H9 (cell line): ENCODE measurements around the gene ALOX5AP. TPM values are rescaled to one million over a fixed set of nuclear protein-coding genes. Genes with fewer than 3 reads are reported as not detected.

Experiments
- DNase-seq: peaks from one replicate; pipeline ENCODE4 v3.0.0-alpha.2; 2017
- H2AFZ ChIP-seq: one replicate; pipeline ENCODE4 v1.6.1; 2013; ENCODE audit warnings: mild to moderate bottlenecking, low read length, control low read depth, moderate library complexity
- H2AK5ac ChIP-seq: 2 replicates; pipeline ENCODE4 v1.6.1; 2013; ENCODE audit warnings: low read length, control low read depth, mixed read lengths; ENCODE audit not compliant: insufficient read length
- H2BK120ac ChIP-seq: one replicate; pipeline ENCODE4 v1.6.1; 2013; ENCODE audit warnings: low read depth, mild to moderate bottlenecking, low read length, control low read depth, inconsistent platforms; ENCODE audit not compliant: poor library complexity, severe bottlenecking
- H2BK12ac ChIP-seq: 2 replicates; pipeline ENCODE4 v1.6.1; 2013; ENCODE audit warnings: low read length, control low read depth, mixed read lengths, low read depth; ENCODE audit not compliant: insufficient read length
- H2BK15ac ChIP-seq: 2 replicates; pipeline ENCODE4 v1.6.1; 2013; ENCODE audit warnings: low read depth, low read length, control low read depth
- H2BK20ac ChIP-seq: one replicate; pipeline ENCODE4 v1.6.1; 2013; ENCODE audit warnings: low read depth, mild to moderate bottlenecking, low read length, control low read depth, inconsistent platforms; ENCODE audit not compliant: poor library complexity, severe bottlenecking
- H2BK5ac ChIP-seq: 2 replicates; pipeline ENCODE4 v1.6.1; 2013; ENCODE audit warnings: low read length, control low read depth, mixed read lengths; ENCODE audit not compliant: insufficient read length
- H3K14ac ChIP-seq: 2 replicates; pipeline ENCODE4 v1.6.1; 2013; ENCODE audit warnings: low read length, control low read depth; ENCODE audit not compliant: insufficient read depth
- H3K18ac ChIP-seq: 2 replicates; pipeline ENCODE4 v1.6.1; 2013; ENCODE audit warnings: low read depth, mild to moderate bottlenecking, mixed read lengths, low read length, control low read depth; ENCODE audit not compliant: insufficient read length
- H3K23ac ChIP-seq: 2 replicates; pipeline ENCODE4 v1.6.1; 2013; ENCODE audit warnings: low read length, control low read depth, mixed read lengths, low read depth; ENCODE audit not compliant: insufficient read length
- H3K23me2 ChIP-seq: 2 replicates; pipeline ENCODE4 v1.6.1; 2013; ENCODE audit warnings: low read depth, mild to moderate bottlenecking, mixed read lengths, low read length, control low read depth; ENCODE audit not compliant: insufficient read length, poor library complexity, severe bottlenecking
- H3K27ac ChIP-seq: 2 replicates; pipeline ENCODE4 v1.5.1; 2013; ENCODE audit warnings: low read length, control low read depth, mixed read lengths, low read depth; ENCODE audit not compliant: insufficient read length
- H3K27me3 ChIP-seq: 2 replicates; pipeline ENCODE4 v1.6.1; 2013; ENCODE audit warnings: low read length, control low read depth, inconsistent platforms; ENCODE audit not compliant: insufficient read depth
- H3K4ac ChIP-seq: 2 replicates; pipeline ENCODE4 v1.6.1; 2013; ENCODE audit warnings: low read depth, mild to moderate bottlenecking, control low read depth, inconsistent platforms, low read length, moderate library complexity
- H3K4me1 ChIP-seq: 2 replicates; pipeline ENCODE4 v1.6.1; 2013; ENCODE audit warnings: low read length, control low read depth, inconsistent platforms; ENCODE audit not compliant: insufficient read depth
- H3K4me2 ChIP-seq: 2 replicates; pipeline ENCODE4 v1.6.1; 2013; ENCODE audit warnings: low read length, control low read depth, mixed read lengths; ENCODE audit not compliant: insufficient read length, insufficient read depth
- H3K56ac ChIP-seq: 2 replicates; pipeline ENCODE4 v1.6.1; 2013; ENCODE audit warnings: low read depth, mild to moderate bottlenecking, mixed read lengths, low read length, control low read depth; ENCODE audit not compliant: insufficient read length
- H3K79me1 ChIP-seq: 2 replicates; pipeline ENCODE4 v1.6.1; 2013; ENCODE audit warnings: low read depth, mild to moderate bottlenecking, moderate library complexity, low read length, control low read depth, inconsistent platforms; ENCODE audit not compliant: insufficient read depth, poor library complexity, severe bottlenecking
- H3K79me2 ChIP-seq: 2 replicates; pipeline ENCODE4 v1.6.1; 2013; ENCODE audit warnings: low read length, control low read depth, inconsistent platforms; ENCODE audit not compliant: insufficient read depth
- H3K9ac ChIP-seq: 2 replicates; pipeline ENCODE4 v1.6.1; 2013; ENCODE audit warnings: low read length, control low read depth, mixed read lengths; ENCODE audit not compliant: insufficient read length; ENCODE audit errors: extremely low read depth
- H3K9me3 ChIP-seq: one replicate; pipeline ENCODE4 v1.6.1; 2013; ENCODE audit warnings: low read depth, low read length, inconsistent platforms; ENCODE audit not compliant: control insufficient read depth
- H3T11ph ChIP-seq: one replicate; pipeline ENCODE4 v1.6.1; 2013; ENCODE audit warnings: mild to moderate bottlenecking, low read length, control low read depth, inconsistent platforms
- H4K20me1 ChIP-seq: one replicate; pipeline ENCODE4 v1.6.1; 2013; ENCODE audit not compliant: control insufficient read depth, insufficient read length, insufficient read depth
- H4K5ac ChIP-seq: 2 replicates; pipeline ENCODE4 v1.6.1; 2013; ENCODE audit warnings: low read depth, mild to moderate bottlenecking, mixed read lengths, low read length, control low read depth; ENCODE audit not compliant: insufficient read length
- H4K8ac ChIP-seq: replicated peaks from 2 replicates; pipeline ENCODE4 v1.6.1; 2013; ENCODE audit warnings: low read length, control low read depth, mixed read lengths, low read depth; ENCODE audit not compliant: insufficient read length
- H4K91ac ChIP-seq: 2 replicates; pipeline ENCODE4 v1.6.1; 2013; ENCODE audit warnings: low read depth, mild to moderate bottlenecking, moderate library complexity, mixed read lengths, low read length, control low read depth; ENCODE audit not compliant: insufficient read length
- H3K27ac Mint-ChIP-seq, 3 experiments: 2 replicates in 2 of 3; 3 replicates in 1 of 3; pipeline ENCODE4 v1.8.0; 2020 to 2021; ENCODE audit warnings: mixed read lengths in 3 of 3, mild to moderate bottlenecking in 1 of 3, moderate library complexity in 1 of 3
- H3K27me3 Mint-ChIP-seq: 2 replicates; pipeline ENCODE4 v1.8.0; 2021; ENCODE audit warnings: low read depth, mild to moderate bottlenecking, moderate library complexity, mixed read lengths
- H3K36me3 Mint-ChIP-seq, 3 experiments: 2 replicates in 2 of 3; 3 replicates in 1 of 3; pipeline ENCODE4 v1.8.0; 2020 to 2021; ENCODE audit warnings: low read depth in 3 of 3, mixed read lengths in 3 of 3; ENCODE audit not compliant: insufficient read depth in 1 of 3
- H3K4me1 Mint-ChIP-seq, 2 experiments: 2 replicates each; pipeline ENCODE4 v1.8.0; 2020; ENCODE audit warnings: mixed read lengths in 2 of 2
- H3K4me3 Mint-ChIP-seq, 2 experiments: 2 replicates in 1 of 2; 3 replicates in 1 of 2; pipeline ENCODE4 v1.8.0; 2020 to 2021; ENCODE audit warnings: mild to moderate bottlenecking in 2 of 2, mixed read lengths in 2 of 2, moderate library complexity in 1 of 2
- H3K9me3 Mint-ChIP-seq, 2 experiments: 2 replicates in 1 of 2; 3 replicates in 1 of 2; pipeline ENCODE4 v1.8.0; 2020; ENCODE audit warnings: mild to moderate bottlenecking in 2 of 2, mixed read lengths in 2 of 2, moderate library complexity in 1 of 2
- WGBS: extraction: QIAGEN DNeasy Blood & Tissue Kit; methylation state at CpG from one replicate; pipeline ENCODE4 v1.1.7; 2013; ENCODE audit warnings: missing lambda C conversion rate, low lambda C conversion rate, mixed read lengths; ENCODE audit not compliant: insufficient read length; ENCODE audit errors: extremely low coverage; 5-methylcytosine and 5-hydroxymethylcytosine counted together
- total RNA-seq: library from RNA; stranded (reverse); gene quantifications from 2 replicates; pipeline ENCODE4 v1.2.1, GENCODE V29; 2021
- TF ChIP-seq, protein P1 (sequence below): fragments of 200-600 bp; sonication (generic); conservative IDR thresholded peaks from 3 replicates; pipeline ENCODE4 v1.8.0; 2021; ENCODE audit warnings: antibody characterized with exemption, mild to moderate bottlenecking

ALOX5AP gene
- total RNA-seq, 1 experiment from 2014 or later, result not detected

DNA sequence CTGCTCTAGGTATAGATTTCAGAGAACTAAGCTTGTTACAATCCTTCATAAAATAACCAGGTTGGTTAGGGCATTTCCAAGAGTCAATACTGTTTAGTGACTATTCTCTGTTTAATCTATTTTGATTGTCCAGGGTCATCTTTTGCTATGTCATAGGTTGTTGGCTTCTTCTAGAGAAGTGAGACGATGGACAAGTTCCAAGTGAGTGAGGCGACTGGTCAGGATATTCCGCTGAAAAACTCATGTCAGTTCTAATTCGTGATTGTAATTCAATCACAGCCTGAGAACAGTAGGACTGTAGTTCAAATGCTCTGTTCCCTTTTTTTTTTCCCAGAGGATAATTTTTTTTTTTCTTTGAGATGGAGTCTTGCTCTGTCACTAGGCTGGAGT lies 15.8 kb upstream of the ALOX5AP start:
- Histone ChIP-seq H3K27ac (no peak overlapping the region), H2BK15ac (no peak overlapping the region), H4K8ac (no peak overlapping the region), H3K56ac (no peak overlapping the region), H3K23me2 (no peaks in the 10 kb centered on the region), H2BK20ac (no peak overlapping the region), H2BK120ac (no peak overlapping the region), H3K9me3 (no peaks in the 10 kb centered on the region), H3K4me2 (no peak overlapping the region), H3K23ac (no peak overlapping the region), H3K4ac (no peak overlapping the region), H2BK5ac (no peak overlapping the region), H3K79me2 (no peaks in the 10 kb centered on the region), H4K91ac (no peak overlapping the region), H4K20me1 (no peaks in the 10 kb centered on the region), H2AK5ac (no peak overlapping the region), H2BK12ac (no peak overlapping the region), H3K9ac (no peak overlapping the region), H3K18ac (no peak overlapping the region), H3K4me1 (no peaks in the 10 kb centered on the region), H4K5ac (no peak overlapping the region), H3K27me3 (no peaks in the 10 kb centered on the region), H3T11ph (no peak overlapping the region), H3K14ac (no peak overlapping the region), H3K79me1 (no peaks in the 10 kb centered on the region), H2AFZ (no peak overlapping the region)
- no peaks in the 10 kb centered on the region for H3K4me1 Mint-ChIP-seq
- no peaks in the 10 kb centered on the region for H3K9me3 Mint-ChIP-seq
- H3K36me3 Mint-ChIP-seq, result no peaks in the 10 kb centered on the region
- no peak overlapping the region for H3K4me3 Mint-ChIP-seq
- DNase-seq, result no peak
- WGBS, result no CpG with 5 or more reads among the region's 4 CpGs
- H3K27me3 Mint-ChIP-seq, result no peaks in the 10 kb centered on the region
- H3K27ac Mint-ChIP-seq, result no peak overlapping the region; a peak in 1 of 7 replicates
- TF ChIP-seq, protein P1, sequence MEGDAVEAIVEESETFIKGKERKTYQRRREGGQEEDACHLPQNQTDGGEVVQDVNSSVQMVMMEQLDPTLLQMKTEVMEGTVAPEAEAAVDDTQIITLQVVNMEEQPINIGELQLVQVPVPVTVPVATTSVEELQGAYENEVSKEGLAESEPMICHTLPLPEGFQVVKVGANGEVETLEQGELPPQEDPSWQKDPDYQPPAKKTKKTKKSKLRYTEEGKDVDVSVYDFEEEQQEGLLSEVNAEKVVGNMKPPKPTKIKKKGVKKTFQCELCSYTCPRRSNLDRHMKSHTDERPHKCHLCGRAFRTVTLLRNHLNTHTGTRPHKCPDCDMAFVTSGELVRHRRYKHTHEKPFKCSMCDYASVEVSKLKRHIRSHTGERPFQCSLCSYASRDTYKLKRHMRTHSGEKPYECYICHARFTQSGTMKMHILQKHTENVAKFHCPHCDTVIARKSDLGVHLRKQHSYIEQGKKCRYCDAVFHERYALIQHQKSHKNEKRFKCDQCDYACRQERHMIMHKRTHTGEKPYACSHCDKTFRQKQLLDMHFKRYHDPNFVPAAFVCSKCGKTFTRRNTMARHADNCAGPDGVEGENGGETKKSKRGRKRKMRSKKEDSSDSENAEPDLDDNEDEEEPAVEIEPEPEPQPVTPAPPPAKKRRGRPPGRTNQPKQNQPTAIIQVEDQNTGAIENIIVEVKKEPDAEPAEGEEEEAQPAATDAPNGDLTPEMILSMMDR, result no peak
